HCT116 (cell line): Measurements from ENCODE around the gene KRTDAP. TPM values are rescaled to one million over a fixed set of nuclear protein-coding genes. Genes with fewer than 3 reads are reported as not detected.

ENCODE experiments used
- ATAC-seq: fragments of 200-7000 bp; cut with Tn5 transposase; 2 replicates; pipeline ENCODE4 v1.9.1; 2020; ENCODE audit warnings: mild to moderate bottlenecking, moderate library complexity
- BruUV-seq: library from RNA; stranded (reverse); fragments of 400-500 nt; replicated peaks from 2 replicates; lab custom pipeline; 2021; lab: Mats Ljungman, UMichigan
- CTCF ChIA-PET: fragments of 300-600 bp; sonication (Branson Sonifier 250); formaldehyde crosslinking; loops from one replicate; lab custom pipeline; 2021; ENCODE audit warnings: antibody characterized with exemption; lab: Charles Lee
- POLR2A ChIA-PET: fragments of 300-600, 350-600 bp; sonication (Branson Sonifier 250); formaldehyde crosslinking; loops from one replicate; lab custom pipeline; 2021; ENCODE audit warnings: antibody characterized with exemption; lab: Charles Lee
- RAD21 ChIA-PET, 2 experiments: fragments of 300-600 bp; sonication (Branson Sonifier 250); formaldehyde crosslinking; loops; one replicate each; lab custom pipeline; 2023; ENCODE audit warnings: low total read pairs in 2 of 2; ENCODE audit not compliant: uncharacterized antibody in 2 of 2, unreplicated experiment in 2 of 2, low non-redundant PET in 1 of 2; lab: Charles Lee
- DNase-seq: peaks from one replicate; pipeline ENCODE4 v3.0.0-alpha.2; 2010; ENCODE audit warnings: low read depth, low spot score
- H2AFZ ChIP-seq: fragments of 200-600 bp; shearing (Covaris generic), sonication (generic); 2 replicates; pipeline ENCODE4 v1.6.1; 2017; ENCODE audit warnings: low read depth, mixed run types, mixed read lengths, antibody characterized with exemption, low read length; ENCODE audit not compliant: poor library complexity, severe bottlenecking
- H3K27ac ChIP-seq: 2 replicates; pipeline ENCODE4 v1.5.1; 2012; ENCODE audit warnings: low read depth, low read length
- H3K27me3 ChIP-seq: fragments of 200-600 bp; sonication (generic); 2 replicates; pipeline ENCODE4 v1.6.1; 2016; ENCODE audit warnings: mixed run types, low read length, mixed read lengths; ENCODE audit not compliant: insufficient read depth
- H3K36me3 ChIP-seq, 2 experiments: fragments of 200-500 bp in 1 of 2; fragments of 200-600 bp in 1 of 2; sonication (Bioruptor generic) in 1 of 2; sonication (generic) in 1 of 2; 2 replicates each; pipeline versions ENCODE4 v1.5.1 to v1.6.1; 2014 to 2016; ENCODE audit warnings: low read length in 2 of 2, inconsistent platforms in 1 of 2, mixed read lengths in 1 of 2, mixed run types in 1 of 2; ENCODE audit not compliant: insufficient read depth in 2 of 2, control insufficient read depth in 1 of 2
- H3K4me1 ChIP-seq, 2 experiments: fragments of 200-600 bp in 1 of 2; sonication (generic) in 1 of 2; 2 replicates each; pipeline versions ENCODE4 v1.5.1 to v1.6.1; 2012 to 2017; ENCODE audit warnings: low read length in 2 of 2, inconsistent platforms in 1 of 2, mild to moderate bottlenecking in 1 of 2, mixed read lengths in 1 of 2, mixed run types in 1 of 2, moderate library complexity in 1 of 2; ENCODE audit not compliant: insufficient read depth in 2 of 2, control insufficient read depth in 1 of 2
- H3K4me2 ChIP-seq: fragments of 200-600 bp; sonication (generic); 2 replicates; pipeline ENCODE4 v1.6.1; 2017; ENCODE audit warnings: mixed run types, low read length, mixed read lengths
- H3K4me3 ChIP-seq, 2 experiments: fragments of 200-600 bp in 1 of 2; sonication (generic) in 1 of 2; replicated peaks in 1 of 2; 2 replicates each; pipeline ENCODE4 v1.5.1; 2011 to 2016; ENCODE audit warnings: low read length in 2 of 2, control low read depth in 1 of 2, low read depth in 1 of 2, mild to moderate bottlenecking in 1 of 2, mixed read lengths in 1 of 2, mixed run types in 1 of 2
- H3K79me2 ChIP-seq: fragments of 200-600 bp; sonication (generic); 2 replicates; pipeline ENCODE4 v1.6.1; 2017; ENCODE audit warnings: mild to moderate bottlenecking, mixed run types, low read length, moderate library complexity, mixed read lengths; ENCODE audit not compliant: insufficient read depth
- H3K9ac ChIP-seq: fragments of 200-600 bp; sonication (generic); 2 replicates; pipeline ENCODE4 v1.6.1; 2016; ENCODE audit warnings: low read length, mixed read lengths
- H3K9me2 ChIP-seq: fragments of 200-600 bp; sonication (generic), shearing (Covaris generic); 2 replicates; pipeline ENCODE4 v1.6.1; 2017; ENCODE audit warnings: mixed run types, mild to moderate bottlenecking, moderate library complexity; ENCODE audit not compliant: insufficient read depth
- H3K9me3 ChIP-seq, 2 experiments: fragments of 200-500 bp in 1 of 2; fragments of 200-600 bp in 1 of 2; sonication (Bioruptor generic) in 1 of 2; sonication (generic) in 1 of 2; 2 replicates each; pipeline ENCODE4 v1.6.1; 2014 to 2017; ENCODE audit warnings: low read length in 2 of 2, mixed read lengths in 2 of 2, inconsistent platforms in 1 of 2, low read depth in 1 of 2, mild to moderate bottlenecking in 1 of 2, mixed run types in 1 of 2, moderate library complexity in 1 of 2; ENCODE audit not compliant: control insufficient read depth in 1 of 2, insufficient read depth in 1 of 2
- H4K20me1 ChIP-seq: fragments of 200-600 bp; sonication (generic), shearing (Covaris generic); 2 replicates; pipeline ENCODE4 v1.6.1; 2017; ENCODE audit warnings: mixed run types, mild to moderate bottlenecking, moderate library complexity; ENCODE audit not compliant: insufficient read depth
- EGR1 ChIP-seq: IDR thresholded peaks from 2 replicates; pipeline ENCODE4 v1.6.1; 2012; ENCODE audit warnings: low read depth
- ELF1 ChIP-seq: IDR thresholded peaks from 2 replicates; pipeline ENCODE4 v1.6.1; 2012; ENCODE audit warnings: low read depth, borderline replicate concordance
- EZH2phosphoT487 ChIP-seq: fragments of 200-600 bp; IDR thresholded peaks from 2 replicates; pipeline ENCODE4 v1.6.1; 2018; ENCODE audit warnings: antibody characterized with exemption, borderline replicate concordance
- FOSL1 ChIP-seq: IDR thresholded peaks from 2 replicates; pipeline ENCODE4 v1.6.1; 2012; ENCODE audit warnings: low read depth
- MAX ChIP-seq: IDR thresholded peaks from 2 replicates; pipeline ENCODE4 v1.6.1; 2012
- POLR2A ChIP-seq: IDR thresholded peaks from 2 replicates; pipeline ENCODE4 v1.7.0; 2011; ENCODE audit warnings: borderline replicate concordance; ENCODE audit not compliant: insufficient read depth, insufficient read length; ENCODE audit errors: extremely low read depth
- POLR2AphosphoS5 ChIP-seq: IDR thresholded peaks from 2 replicates; pipeline ENCODE4 v1.6.1; 2011; ENCODE audit warnings: mild to moderate bottlenecking, low read depth, low read length, moderate library complexity
- SIN3A ChIP-seq: IDR thresholded peaks from 2 replicates; pipeline ENCODE4 v1.6.1; 2012; ENCODE audit warnings: low read depth
- SP1 ChIP-seq: IDR thresholded peaks from 2 replicates; pipeline ENCODE4 v1.6.1; 2012; ENCODE audit warnings: low read depth
- SRF ChIP-seq: IDR thresholded peaks from 2 replicates; pipeline ENCODE4 v1.6.1; 2012; ENCODE audit warnings: low read depth
- TCF7L2 ChIP-seq: IDR thresholded peaks from 2 replicates; pipeline ENCODE4 v1.7.0; 2011; ENCODE audit warnings: borderline replicate concordance, inconsistent platforms; ENCODE audit not compliant: insufficient read depth, insufficient read length; ENCODE audit errors: extremely low read depth
- YY1 ChIP-seq: IDR thresholded peaks from 2 replicates; pipeline ENCODE4 v1.6.1; 2011; ENCODE audit warnings: low read length, low read depth, moderate library complexity, mild to moderate bottlenecking; ENCODE audit not compliant: insufficient replicate concordance; ENCODE audit errors: extremely low read depth
- ZBTB33 ChIP-seq: IDR thresholded peaks from 2 replicates; pipeline ENCODE4 v1.6.1; 2011; ENCODE audit warnings: mild to moderate bottlenecking, low read length, moderate library complexity; ENCODE audit not compliant: insufficient replicate concordance; ENCODE audit errors: extremely low read depth
- ZNF274 ChIP-seq: fragments of 200-500 bp; sonication (Bioruptor generic); IDR thresholded peaks from 2 replicates; pipeline ENCODE4 v1.6.1; 2014; ENCODE audit warnings: mild to moderate bottlenecking, low read depth, low read length, inconsistent platforms
- intact Hi-C: fragments of 100-400 bp; cut with micrococcal nuclease; formaldehyde crosslinking; loops from 2 replicates; pipeline ENCODE4 v1.10.0; 2022
- total RNA-seq: library from RNA; stranded (reverse); gene quantifications from one replicate; pipeline ENCODE4 v1.2.1, GENCODE V29; 2021; ENCODE audit not compliant: unreplicated experiment

The KRTDAP gene
- total RNA-seq, 1 experiment from 2014 or later = 0.74 TPM

GRCh38 chr19:35529241-35530218 lies 39.3 kb upstream of the KRTDAP start:
- DNase-seq = no peak
- no peaks in the 10 kb centered on the region for H3K79me2 ChIP-seq
- ATAC-seq = no peak
- no peak overlapping the region for H3K9ac ChIP-seq
- no peak overlapping the region for H3K27ac ChIP-seq
- TF ChIP-seq SRF (no peak), POLR2AphosphoS5 (0 out of 2 replicates have a peak, but pooled peaks have one; percentile 2)
- POLR2A ChIA-PET = no interaction called here
- H3K4me1 ChIP-seq = peaks cover 0 to 8% of the 10 kb centered on the region in 2 experiments; a peak in 2 of 4 replicates
- no peak overlapping the region for H3K4me3 ChIP-seq
- no peak overlapping the region for H3K4me2 ChIP-seq
- no peak overlapping the region for H2AFZ ChIP-seq
- BruUV-seq = no TSS peak
- intact Hi-C loops = no loop called here
- no peaks in the 10 kb centered on the region for H4K20me1 ChIP-seq
- no peaks in the 10 kb centered on the region for H3K36me3 ChIP-seq
- no peaks in the 10 kb centered on the region for H3K9me3 ChIP-seq
- CTCF ChIA-PET = no interaction called here
- H3K27me3 ChIP-seq = no peaks in the 10 kb centered on the region
- RAD21 ChIA-PET = no interaction called here
- H3K9me2 ChIP-seq = no peaks in the 10 kb centered on the region

- no peak for ATAC-seq
- no peak within 1 kb of the TSS for H3K27ac ChIP-seq
- CTCF ChIA-PET = no interaction called here
- TF ChIP-seq TCF7L2 = no peak
- TF ChIP-seq ZNF274 = no peak
- no peak for TF ChIP-seq FOSL1
- no peak for TF ChIP-seq ELF1
- TF ChIP-seq POLR2A = no peak
- TF ChIP-seq ZBTB33 = no peak
- TF ChIP-seq SIN3A = no peak
- no peak for TF ChIP-seq EGR1
- no peak for TF ChIP-seq MAX
- TF ChIP-seq EZH2phosphoT487 = no peak
- no peak for TF ChIP-seq SP1
- no peak for TF ChIP-seq YY1
- TF ChIP-seq SRF = no peak
Measured at GRCh38 chr19:35528218-35529038, 38.2 kb upstream of the KRTDAP start, which contains the start of gene SBSN. Gene SBSN (minus strand): TSS chr19:35528311. CDS start chr19:35528281, 30 bp downstream.

More at GRCh38 chr19:35528218-35529038, 38.2 kb upstream of the KRTDAP start, which contains the start of gene SBSN:
- no peaks in the 10 kb centered on the region for H3K27me3 ChIP-seq
- no peak within 1 kb of the TSS for H3K4me3 ChIP-seq
- H3K79me2 ChIP-seq = no peaks in the 10 kb centered on the region
- H3K9ac ChIP-seq = no peak within 1 kb of the TSS
- H3K36me3 ChIP-seq = no peaks in the 10 kb centered on the region
- peaks cover 0 to 8% of the 10 kb centered on the region in 2 experiments; a peak in 2 of 4 replicates for H3K4me1 ChIP-seq
- POLR2A ChIA-PET = no interaction called here
- H3K4me2 ChIP-seq = no peak within 1 kb of the TSS
- BruUV-seq = no TSS peak
- intact Hi-C loops = no loop called here
- RAD21 ChIA-PET = no interaction called here
- H3K9me3 ChIP-seq = no peaks in the 10 kb centered on the region
- H3K9me2 ChIP-seq = no peaks in the 10 kb centered on the region
- no peak within 1 kb of the TSS for H2AFZ ChIP-seq
- no peak for DNase-seq
- H4K20me1 ChIP-seq = no peaks in the 10 kb centered on the region
